ENCODE results near the gene SRPK3. TPM values are rescaled to one million over a fixed set of nuclear protein-coding genes. Genes with fewer than 3 reads are reported as not detected.

The SRPK3 gene
- total RNA-seq, 1 donor from 2014 or later, result 0.17 TPM

- no peak for DNase-seq (ENCODE audit: low read depth)
- H3K4me3 ChIP-seq (ENCODE audit: low read depth, low read length), result no peak overlapping the region
- no peak for TF ChIP-seq CTCF (conservative IDR thresholded peaks at IDR 0.05; ENCODE audit: low read depth, low read length)
Measured at GRCh38 chrX:153800177-153800722, 19.4 kb downstream of the SRPK3 start.

DNA sequence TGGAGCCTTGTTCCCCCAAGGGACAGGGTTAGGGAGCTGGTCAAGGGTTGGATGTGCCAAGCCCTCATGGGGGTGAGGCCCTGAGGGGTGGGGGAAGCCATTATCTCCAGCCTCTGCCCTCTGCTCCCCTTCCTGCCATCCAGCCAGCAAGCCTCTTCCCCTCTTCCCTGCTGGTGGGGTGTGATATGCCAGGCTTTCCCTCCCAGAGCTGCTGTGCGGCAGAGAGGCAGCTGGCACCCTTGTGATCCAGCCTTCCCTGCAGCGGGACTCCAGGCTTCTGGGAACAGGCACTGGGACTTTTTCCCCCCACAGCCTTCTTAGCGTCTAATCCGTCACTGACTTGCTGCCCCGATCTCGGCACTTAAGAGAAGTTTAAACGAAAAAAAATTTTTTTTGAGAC is 19.9 kb downstream of the SRPK3 start:
- H3K4me3 ChIP-seq (ENCODE audit: low read depth, low read length), result no peak overlapping the region
- TF ChIP-seq CTCF (conservative IDR thresholded peaks at IDR 0.05; ENCODE audit: low read depth, low read length), result no peak
- DNase-seq (ENCODE audit: low read depth), result no peak

GRCh38 chrX:153801669-153802068 is 20.8 kb downstream of the SRPK3 start:
- DNase-seq (ENCODE audit: low read depth), result no peak
- H3K4me3 ChIP-seq (ENCODE audit: low read depth, low read length), result no peak overlapping the region
- TF ChIP-seq CTCF (conservative IDR thresholded peaks at IDR 0.05; ENCODE audit: low read depth, low read length), result no peak

DNA sequence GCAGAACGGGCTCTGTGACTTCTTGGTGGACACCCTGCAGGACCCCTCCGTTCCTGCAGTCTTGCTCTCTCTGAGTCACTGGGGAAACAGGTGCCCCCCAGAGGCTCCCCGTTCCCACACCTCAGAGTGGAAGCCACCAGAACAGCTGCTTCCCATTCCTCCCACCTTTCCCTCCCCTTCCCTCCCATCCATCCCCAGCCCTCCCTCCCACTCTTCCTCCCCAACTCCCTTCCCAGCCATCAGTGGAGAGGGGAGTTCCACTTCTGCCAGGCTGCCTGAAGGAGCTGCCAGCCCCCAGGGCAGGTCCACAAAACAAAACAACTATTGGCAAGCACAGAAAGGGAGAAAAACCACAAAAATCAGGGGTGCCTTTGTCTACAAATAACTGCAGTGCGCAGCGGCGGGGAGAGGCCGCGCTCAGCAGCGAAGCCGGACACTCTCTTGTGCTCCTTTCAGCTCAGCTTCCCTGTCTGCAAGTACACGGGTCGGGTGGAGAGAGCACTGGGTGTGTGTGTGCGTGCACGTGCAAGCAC is 21.7 kb downstream of the SRPK3 start:
- no peak for DNase-seq (ENCODE audit: low read depth)
- no peak overlapping the region for H3K4me3 ChIP-seq (ENCODE audit: low read depth, low read length)
- no peak for TF ChIP-seq CTCF (conservative IDR thresholded peaks at IDR 0.05; ENCODE audit: low read depth, low read length)

- DNase-seq (ENCODE audit: low read depth), result no peak
- H3K4me3 ChIP-seq (ENCODE audit: low read depth, low read length), result no peak overlapping the region
- TF ChIP-seq CTCF (conservative IDR thresholded peaks at IDR 0.05; ENCODE audit: low read depth, low read length), result no peak
Measured at GRCh38 chrX:153803211-153804099, 22.6 kb downstream of the SRPK3 start.

DNA sequence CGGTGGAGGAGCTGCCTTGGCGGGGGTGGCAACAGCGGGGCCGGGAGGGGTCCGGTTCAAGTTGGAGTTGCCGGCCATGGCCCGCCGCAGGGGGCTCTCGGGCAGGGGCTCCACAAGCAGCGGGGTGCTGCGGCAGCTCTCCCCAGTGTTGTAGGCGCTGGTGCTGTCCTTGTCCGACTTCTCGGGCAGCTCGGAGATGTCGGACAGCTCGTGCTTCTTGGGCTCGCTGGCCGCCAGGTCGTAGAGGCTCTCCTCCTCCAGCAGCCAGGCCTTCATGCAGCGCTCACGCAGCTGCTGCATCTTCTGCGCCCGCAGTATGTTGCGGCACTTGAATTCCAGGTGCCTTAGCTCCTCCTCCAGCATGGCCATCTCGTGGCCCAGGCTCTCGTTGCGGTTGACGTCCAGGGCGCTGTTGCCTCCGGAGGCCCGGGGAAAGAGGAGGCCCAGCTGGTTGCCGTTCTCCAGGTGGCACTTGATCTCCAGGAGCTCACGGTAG is 23.3 kb downstream of the SRPK3 start:
- H3K4me3 ChIP-seq (ENCODE audit: low read depth, low read length), result no peak overlapping the region
- TF ChIP-seq CTCF (conservative IDR thresholded peaks at IDR 0.05; ENCODE audit: low read depth, low read length), result no peak
- no peak for DNase-seq (ENCODE audit: low read depth)
